H7 (cell line): Measurements from ENCODE around the gene RNF13. TPM values are rescaled to one million over a fixed set of nuclear protein-coding genes. Genes with fewer than 3 reads are reported as not detected.

Experiments
- DNase-seq: peaks from one replicate; pipeline ENCODE4 v3.0.0; 2012
- H3K27me3 ChIP-seq: 2 replicates; pipeline ENCODE4 v1.6.0; 2011; ENCODE audit warnings: mild to moderate bottlenecking, low read length; ENCODE audit not compliant: control insufficient read depth, insufficient read depth
- H3K36me3 ChIP-seq: replicated peaks from 2 replicates; pipeline ENCODE4 v1.5.1; 2011; ENCODE audit warnings: low read length; ENCODE audit not compliant: control insufficient read depth, insufficient read depth
- H3K4me3 ChIP-seq: 2 replicates; pipeline ENCODE4 v1.5.1; 2011; ENCODE audit warnings: low read depth, mild to moderate bottlenecking, control low read depth, low read length, moderate library complexity; ENCODE audit not compliant: insufficient read depth
- total RNA-seq: library from RNA; depleted of rRNA; stranded (reverse); fragments of >200 nt; shearing (Covaris generic); gene quantifications from 2 replicates; pipeline ENCODE4 v1.2.3, GENCODE V29; 2014; rRNA removed

Gene RNF13
- total RNA-seq, result 31.0 and 31.3 TPM in 2 replicates

GRCh38 chr3:149812606-149813366, at the start of gene RNF13:
Gene RNF13 (plus strand): TSS chr3:149813215. CDS start chr3:149846027, 32,812 bp downstream.
- Histone ChIP-seq H3K27me3 (no peaks in the 10 kb centered on the region), H3K36me3 (no peaks in the 10 kb centered on the region), H3K4me3 (peak within 1 kb of the TSS; percentile 86)
- DNase-seq, result peak; percentile 85

- Histone ChIP-seq H3K27me3 (no peaks in the 10 kb centered on the region; the same call in 1 of the 2 replicates), H3K4me3 (no peak overlapping the region), H3K36me3 (no peaks in the 10 kb centered on the region)
- no peak for DNase-seq
Measured at GRCh38 chr3:149763565-149764195, 49.3 kb upstream of the RNF13 start.

GRCh38 chr3:149764302-149764701, 48.7 kb upstream of the RNF13 start:
- no peak overlapping the region for H3K4me3 ChIP-seq
- no peak for DNase-seq
- H3K27me3 ChIP-seq, result no peaks in the 10 kb centered on the region; the same call in 1 of the 2 replicates
- H3K36me3 ChIP-seq, result no peaks in the 10 kb centered on the region

GRCh38 chr3:149765762-149766334, 47.2 kb upstream of the RNF13 start:
- H3K27me3 ChIP-seq, result no peaks in the 10 kb centered on the region; the same call in 1 of the 2 replicates
- no peak for DNase-seq
- no peak overlapping the region for H3K4me3 ChIP-seq
- H3K36me3 ChIP-seq, result no peaks in the 10 kb centered on the region

- no peak overlapping the region for H3K4me3 ChIP-seq
- no peaks in the 10 kb centered on the region; the same call in 1 of the 2 replicates for H3K27me3 ChIP-seq
- no peaks in the 10 kb centered on the region for H3K36me3 ChIP-seq
- DNase-seq, result no peak
Measured at GRCh38 chr3:149767720-149768119, 45.3 kb upstream of the RNF13 start.

GRCh38 chr3:149768704-149769103, 44.3 kb upstream of the RNF13 start:
- Histone ChIP-seq H3K4me3 (no peak overlapping the region), H3K36me3 (no peaks in the 10 kb centered on the region), H3K27me3 (no peaks in the 10 kb centered on the region; the same call in 1 of the 2 replicates)
- DNase-seq, result no peak

GRCh38 chr3:149770246-149770645, 42.8 kb upstream of the RNF13 start:
- no peak overlapping the region for H3K4me3 ChIP-seq
- no peaks in the 10 kb centered on the region for H3K27me3 ChIP-seq
- DNase-seq, result no peak
- H3K36me3 ChIP-seq, result no peaks in the 10 kb centered on the region

- DNase-seq, result peak; percentile 53
- no peaks in the 10 kb centered on the region for H3K36me3 ChIP-seq
- H3K27me3 ChIP-seq, result no peaks in the 10 kb centered on the region
- no peak overlapping the region for H3K4me3 ChIP-seq
Measured at GRCh38 chr3:149771652-149772271, 41.3 kb upstream of the RNF13 start.

GRCh38 chr3:149772861-149773260, 40.2 kb upstream of the RNF13 start:
- DNase-seq, result no peak
- H3K4me3 ChIP-seq, result no peak overlapping the region
- H3K36me3 ChIP-seq, result no peaks in the 10 kb centered on the region
- no peaks in the 10 kb centered on the region for H3K27me3 ChIP-seq

GRCh38 chr3:149776170-149776569, 36.8 kb upstream of the RNF13 start:
- Histone ChIP-seq H3K27me3 (no peaks in the 10 kb centered on the region), H3K36me3 (no peaks in the 10 kb centered on the region), H3K4me3 (no peak overlapping the region)
- no peak for DNase-seq

GRCh38 chr3:149777414-149778214, 35.4 kb upstream of the RNF13 start:
- Histone ChIP-seq H3K27me3 (no peaks in the 10 kb centered on the region), H3K4me3 (no peak overlapping the region), H3K36me3 (no peaks in the 10 kb centered on the region)
- DNase-seq, result no peak

GRCh38 chr3:149781211-149781610, 31.8 kb upstream of the RNF13 start:
- Histone ChIP-seq H3K36me3 (no peaks in the 10 kb centered on the region), H3K27me3 (no peaks in the 10 kb centered on the region), H3K4me3 (no peak overlapping the region)
- DNase-seq, result no peak

- no peaks in the 10 kb centered on the region for H3K27me3 ChIP-seq
- H3K36me3 ChIP-seq, result no peaks in the 10 kb centered on the region
- DNase-seq, result no peak
- no peak overlapping the region for H3K4me3 ChIP-seq
Measured at GRCh38 chr3:149781741-149782140, 31.3 kb upstream of the RNF13 start.

GRCh38 chr3:149783576-149783975, 29.4 kb upstream of the RNF13 start:
- H3K27me3 ChIP-seq, result no peaks in the 10 kb centered on the region
- DNase-seq, result no peak
- H3K36me3 ChIP-seq, result no peaks in the 10 kb centered on the region
- H3K4me3 ChIP-seq, result no peak overlapping the region
